Measurements from ENCODE around the gene ACTL10.

- peak; percentile 61 to 73 for TF ChIP-seq POLR2A (IDR thresholded peaks at IDR 0.05)
- peak in 2 of 4 experiments; percentile 2 to 8 for TF ChIP-seq CTCF (IDR thresholded peaks at IDR 0.05)
- TF ChIP-seq EP300 (IDR thresholded peaks at IDR 0.05), result no peak
- peak; percentile 36 for TF ChIP-seq POLR2AphosphoS5 (IDR thresholded peaks at IDR 0.05)
Observed at GRCh38 chr20:33674294-33675135, 7.8 kb downstream of the ACTL10 start, which contains the start of gene NECAB3.
